GM19351 (cell line): ENCODE data around the gene PKD1.
"Not testable (repeated sequence)": the region's sequence is repeated elsewhere in the genome, so short reads cannot be mapped to it uniquely, and the experiment has no call there.

Source experiments
- ATAC-seq: cut with Tn5 transposase; IDR thresholded peaks from one replicate; pipeline ENCODE4 v1.9.1; 2021; ENCODE audit warnings: mild to moderate bottlenecking, moderate library complexity; ENCODE audit not compliant: unreplicated experiment

PKD1 gene

GRCh38 chr16:2152695-2153506 is 17.2 kb upstream of the PKD1 start:
- ATAC-seq = no peak

- no peak for ATAC-seq
Observed at GRCh38 chr16:2151188-2152091, 15.7 kb upstream of the PKD1 start.

GRCh38 chr16:2150418-2151187 is 14.9 kb upstream of the PKD1 start:
- ATAC-seq = no peak

- ATAC-seq = no peak
Observed at GRCh38 chr16:2149630-2150417, 14.1 kb upstream of the PKD1 start.

- no peak for ATAC-seq
Observed at GRCh38 chr16:2148714-2149629, 13.3 kb upstream of the PKD1 start.

- ATAC-seq = no peak
Observed at GRCh38 chr16:2147981-2148671, 12.4 kb upstream of the PKD1 start, which contains the start of gene RAB26. RAB26 (plus strand) TSS chr16:2148625; CDS start chr16:2148784, 159 bp downstream.

- no peak for ATAC-seq
Observed at GRCh38 chr16:2147378-2147777, 11.7 kb upstream of the PKD1 start.

GRCh38 chr16:2145843-2146242 is 10.1 kb upstream of the PKD1 start:
- no peak for ATAC-seq

DNA sequence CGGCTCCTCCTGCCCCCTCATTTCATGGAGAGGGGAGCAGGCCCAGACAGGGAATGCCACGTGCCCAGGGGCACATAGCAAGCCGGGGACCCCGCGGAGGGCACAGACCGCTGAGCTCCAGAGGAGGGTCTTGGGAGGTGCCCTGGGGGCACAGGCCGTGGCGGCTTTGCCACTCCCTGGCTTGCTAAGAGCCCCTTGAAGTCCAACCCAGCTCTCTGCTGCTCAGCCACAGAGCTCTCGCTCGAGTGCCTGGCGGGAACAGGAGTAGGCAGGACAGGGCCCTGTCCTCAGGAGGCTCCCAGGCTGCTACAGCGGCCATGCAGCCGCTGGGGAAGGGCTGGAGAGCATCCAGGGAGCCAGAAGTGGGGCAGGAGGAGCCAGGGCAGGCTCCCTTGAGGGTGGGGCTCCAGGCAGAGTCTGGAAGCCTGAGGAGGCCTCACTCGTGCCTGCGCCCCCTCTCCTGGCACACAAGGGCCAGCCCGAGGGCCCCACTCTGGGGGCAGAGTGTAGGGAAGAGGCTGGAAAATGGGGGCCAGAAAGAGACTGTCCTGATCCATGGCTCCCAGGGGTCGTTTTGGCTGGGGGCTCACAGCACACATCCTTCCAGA is 8.3 kb upstream of the PKD1 start:
- no peak for ATAC-seq

DNA sequence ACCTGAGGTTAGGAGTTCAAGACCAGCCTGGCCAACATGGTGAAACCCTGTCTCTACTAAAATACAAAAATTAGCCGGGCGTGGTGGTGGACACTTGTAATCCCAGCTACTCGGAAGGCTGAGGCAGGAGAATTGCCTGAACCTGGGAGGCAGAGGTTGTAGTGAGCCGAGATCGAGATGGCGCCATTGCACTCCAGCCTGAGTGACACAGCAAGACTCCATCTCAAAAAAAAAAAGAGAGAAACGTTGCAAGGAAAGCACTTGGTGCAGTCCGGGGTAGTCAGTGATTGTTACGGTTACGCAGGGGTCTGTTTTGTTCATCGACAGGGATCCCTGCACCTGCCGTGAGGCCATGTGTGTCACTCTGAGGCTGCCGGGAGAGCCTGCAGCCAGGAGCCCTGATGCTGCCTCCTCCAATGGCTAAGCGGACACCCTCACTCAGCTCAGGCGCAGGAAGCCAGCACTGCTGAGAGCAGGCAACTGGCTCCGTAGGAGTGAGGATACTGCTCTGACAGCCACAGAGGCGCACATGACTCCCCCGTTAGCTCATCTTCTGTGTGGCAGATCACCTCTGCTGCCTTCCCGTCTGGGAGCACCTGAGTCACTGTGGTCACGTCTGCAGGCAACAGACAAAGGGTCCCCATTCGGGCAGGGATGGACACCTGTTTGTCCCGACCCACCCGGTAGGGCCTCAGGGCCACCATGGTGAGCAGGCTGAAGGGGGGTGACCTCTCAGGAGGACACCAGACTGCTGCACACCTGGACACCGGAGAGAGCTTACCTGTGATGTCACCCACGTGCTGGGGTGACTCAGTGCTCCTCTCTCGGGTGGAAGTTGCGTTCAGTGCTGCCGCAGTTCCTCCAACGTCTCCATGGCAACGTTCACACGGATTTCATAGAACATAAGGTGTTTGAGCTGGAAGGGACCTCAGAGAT is 7.5 kb upstream of the PKD1 start:
- no peak for ATAC-seq

GRCh38 chr16:2135071-2135470 is 627 bp downstream of the PKD1 start:
- ATAC-seq = not testable (repeated sequence)

DNA sequence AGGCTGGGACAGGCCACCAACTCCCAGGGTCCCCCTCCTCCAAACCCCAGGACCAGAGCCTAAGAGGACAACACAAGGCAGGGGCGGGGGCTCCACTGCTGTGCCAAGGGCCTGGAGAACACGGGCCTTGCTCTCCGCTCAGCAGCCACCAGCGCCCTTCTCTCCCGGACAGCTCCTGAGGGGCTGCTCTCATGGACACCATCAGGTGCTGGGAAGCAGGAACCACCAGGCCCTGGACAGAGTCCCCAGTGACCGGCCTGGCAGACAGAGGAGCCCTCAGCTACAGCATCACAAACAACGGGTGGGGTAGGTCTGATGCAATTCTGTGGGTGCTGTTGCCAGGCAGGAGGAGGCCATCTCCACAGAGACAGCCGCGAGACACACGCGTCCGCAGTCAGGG is 1.9 kb downstream of the PKD1 start:
- ATAC-seq = not testable (repeated sequence)

DNA sequence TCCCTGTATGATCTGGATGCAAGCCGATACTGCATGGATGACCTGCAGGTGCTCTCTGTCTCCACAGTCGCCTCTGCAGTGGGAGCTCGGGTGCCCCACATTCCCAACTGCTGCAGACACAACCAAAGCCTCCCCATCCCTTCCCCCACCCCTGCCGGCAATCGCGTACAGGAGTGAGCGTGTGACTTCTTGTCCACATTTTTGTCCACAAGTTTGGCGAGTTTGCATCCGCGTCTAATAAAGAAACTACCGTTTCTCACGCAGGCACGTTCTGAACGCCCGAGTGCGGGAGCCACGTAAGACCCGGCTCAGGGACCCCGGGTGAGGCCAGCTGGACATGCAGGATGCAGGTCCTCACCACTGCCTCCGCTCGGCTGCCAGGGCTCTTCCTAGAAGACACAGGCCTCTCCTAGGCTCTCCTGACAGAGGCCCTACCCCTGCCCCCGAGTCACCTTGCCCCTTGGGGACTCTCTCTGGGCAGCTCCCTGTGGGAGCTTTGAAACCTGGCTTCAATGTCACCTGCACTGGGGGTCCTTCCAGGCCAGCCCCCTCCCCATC is 5.7 kb downstream of the PKD1 start:
- not testable (repeated sequence) for ATAC-seq

GRCh38 chr16:2129251-2129650 is 6.4 kb downstream of the PKD1 start:
- ATAC-seq = not testable (repeated sequence)

GRCh38 chr16:2127630-2128280 is 7.9 kb downstream of the PKD1 start:
- ATAC-seq = not testable (repeated sequence)

DNA sequence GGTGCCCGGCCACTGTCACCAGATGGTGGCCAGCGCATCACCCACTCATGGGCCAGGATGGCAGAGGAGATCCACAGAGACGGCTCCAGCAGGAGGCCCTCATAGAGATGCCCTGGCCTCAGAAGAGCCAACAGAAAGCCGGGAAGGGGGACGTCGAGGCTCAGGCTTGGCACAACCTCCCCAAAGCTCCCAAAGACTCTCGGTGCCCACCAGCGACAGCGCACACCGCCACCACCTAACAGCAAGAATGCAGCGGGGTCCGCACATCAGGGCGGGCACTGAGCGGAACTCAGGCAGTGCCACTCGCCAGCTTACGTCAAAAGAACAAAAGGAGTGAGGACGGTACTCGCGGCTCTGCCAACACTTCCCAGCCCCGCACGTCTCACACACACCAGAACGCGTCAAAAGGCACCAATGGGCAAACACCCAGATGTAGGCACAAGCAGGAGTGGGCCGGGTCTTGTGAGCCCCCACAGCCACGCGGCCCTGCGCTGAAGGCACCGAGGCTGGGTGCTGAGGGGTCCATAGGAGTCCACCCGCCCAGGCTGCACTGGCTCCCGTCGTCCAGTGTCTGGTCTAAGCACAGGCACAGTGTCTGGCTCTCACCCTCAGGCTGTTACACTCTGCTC is 8.7 kb downstream of the PKD1 start:
- ATAC-seq = not testable (repeated sequence)
